HEK293T (cell line): ENCODE measurements around the gene PDPN.

Source experiments
- CTCF ChIA-PET: fragments of 350-600 bp; formaldehyde crosslinking; extraction: SDS; loops from one replicate; lab custom pipeline; 2021; ENCODE audit warnings: antibody characterized with exemption, inconsistent platforms; lab: Yijun Ruan, JAX
- POLR2A ChIA-PET: fragments of 350-600 bp; formaldehyde crosslinking; extraction: SDS; loops from one replicate; lab custom pipeline; 2020; ENCODE audit warnings: antibody characterized with exemption, inconsistent platforms; lab: Yijun Ruan, JAX
- DNase-seq: peaks from one replicate; pipeline ENCODE4 v3.0.0; 2012; ENCODE audit warnings: mixed read lengths; ENCODE audit errors: extremely low spot score
- ARNT ChIP-seq: fragments of 450-650 bp; IDR thresholded peaks from 2 replicates; pipeline ENCODE4 v1.6.1; 2017; ENCODE audit warnings: mild to moderate bottlenecking
- BHLHE40 ChIP-seq: fragments of 450-650 bp; IDR thresholded peaks from 2 replicates; pipeline ENCODE4 v1.6.1; 2016; ENCODE audit warnings: mild to moderate bottlenecking, moderate library complexity, borderline replicate concordance
- CTBP1 ChIP-seq: fragments of 450-650 bp; IDR thresholded peaks from 2 replicates; pipeline ENCODE4 v1.6.1; 2016; ENCODE audit warnings: borderline replicate concordance
- ELF4 ChIP-seq: fragments of 450-650 bp; IDR thresholded peaks from 2 replicates; pipeline ENCODE4 v1.6.1; 2017; ENCODE audit warnings: antibody characterized with exemption
- FOXA1 ChIP-seq: fragments of 450-650 bp; IDR thresholded peaks from 2 replicates; pipeline ENCODE4 v1.6.1; 2016; ENCODE audit warnings: mild to moderate bottlenecking
- FOXK2 ChIP-seq: fragments of 450-650 bp; IDR thresholded peaks from 2 replicates; pipeline ENCODE4 v1.6.1; 2016; ENCODE audit warnings: mild to moderate bottlenecking
- FOXM1 ChIP-seq: fragments of 450-650 bp; IDR thresholded peaks from 2 replicates; pipeline ENCODE4 v1.6.1; 2017; ENCODE audit warnings: mild to moderate bottlenecking, borderline replicate concordance
- HDGF ChIP-seq: fragments of 450-650 bp; IDR thresholded peaks from 2 replicates; pipeline ENCODE4 v1.6.1; 2017; ENCODE audit warnings: antibody characterized with exemption, borderline replicate concordance
- L3MBTL2 ChIP-seq: fragments of 450-650 bp; conservative IDR thresholded peaks from 2 replicates; pipeline ENCODE4 v1.6.1; 2016; ENCODE audit warnings: mild to moderate bottlenecking
- LEF1 ChIP-seq: fragments of 450-650 bp; IDR thresholded peaks from 2 replicates; pipeline ENCODE4 v1.6.1; 2017; ENCODE audit warnings: mild to moderate bottlenecking, borderline replicate concordance
- NFRKB ChIP-seq: fragments of 450-650 bp; IDR thresholded peaks from 2 replicates; pipeline ENCODE4 v1.6.1; 2016; ENCODE audit warnings: mild to moderate bottlenecking, moderate library complexity
- PKNOX1 ChIP-seq: fragments of 450-650 bp; IDR thresholded peaks from 2 replicates; pipeline ENCODE4 v1.6.1; 2016
- SP1 ChIP-seq: fragments of 450-650 bp; IDR thresholded peaks from 2 replicates; pipeline ENCODE4 v1.6.1; 2017
- SUZ12 ChIP-seq: fragments of 450-650 bp; IDR thresholded peaks from 2 replicates; pipeline ENCODE4 v1.6.1; 2016; ENCODE audit warnings: mild to moderate bottlenecking
- TARDBP ChIP-seq: fragments of 450-650 bp; IDR thresholded peaks from 2 replicates; pipeline ENCODE4 v1.6.1; 2016
- ZNF384 ChIP-seq: fragments of 450-650 bp; IDR thresholded peaks from 2 replicates; pipeline ENCODE4 v1.6.1; 2016

The PDPN gene

GRCh38 chr1:13662493-13662892, 78.9 kb downstream of the PDPN start:
- POLR2A ChIA-PET, result no interaction called here
- no peak for TF ChIP-seq SUZ12
- no peak for TF ChIP-seq TARDBP
- CTCF ChIA-PET, result interaction anchor here (0.6 to 1.1 kb wide), 3 partner anchors 63 to 167 kb away, joined by 4 to 5 read pairs (median 4); no protein-coding TSS in a partner anchor

GRCh38 chr1:13663969-13664368, 80.3 kb downstream of the PDPN start:
- ChIA-PET POLR2A (no interaction called here), CTCF (interaction anchor here (1.1 kb wide), 1 partner anchor 296 kb away, joined by 3 read pairs; no protein-coding TSS in a partner anchor)
- TF ChIP-seq ELF4 (no peak), L3MBTL2 (no peak), ARNT (no peak), PKNOX1 (no peak), NFRKB (no peak), BHLHE40 (no peak), FOXA1 (no peak), SP1 (no peak), LEF1 (no peak), CTBP1 (no peak), TARDBP (no peak), FOXM1 (no peak), FOXK2 (no peak), SUZ12 (no peak), ZNF384 (no peak), HDGF (no peak)
- no peak for DNase-seq

More at GRCh38 chr1:13662493-13662892, 78.9 kb downstream of the PDPN start:
- no peak for DNase-seq

GRCh38 chr1:13664451-13664850, 80.8 kb downstream of the PDPN start:
- ChIA-PET POLR2A (no interaction called here), CTCF (interaction anchor here (0.7 to 1.0 kb wide), 2 partner anchors 61 to 132 kb away, joined by 3 to 4 read pairs; no protein-coding TSS in a partner anchor)
- TF ChIP-seq NFRKB (no peak), ZNF384 (no peak), FOXA1 (no peak), HDGF (no peak), FOXK2 (no peak), TARDBP (no peak), ELF4 (no peak), CTBP1 (no peak), ARNT (no peak), L3MBTL2 (no peak), BHLHE40 (no peak), SUZ12 (no peak), LEF1 (no peak)
- DNase-seq, result no peak

- no peak for DNase-seq
- TF ChIP-seq BHLHE40 (no peak), LEF1 (no peak), ZNF384 (no peak)
- ChIA-PET CTCF (interaction anchor here (0.6 to 0.7 kb wide), 3 partner anchors 10 to 157 kb away, joined by 3 to 4 read pairs (median 4); no protein-coding TSS in a partner anchor), POLR2A (no interaction called here)
Measured at GRCh38 chr1:13666317-13666716, 82.7 kb downstream of the PDPN start.
